ENCODE results near the gene KIAA1210.
"Not testable (repeated sequence)": the region's sequence is repeated elsewhere in the genome, so short reads cannot be mapped to it uniquely, and the experiment has no call there.

Gene KIAA1210

DNA sequence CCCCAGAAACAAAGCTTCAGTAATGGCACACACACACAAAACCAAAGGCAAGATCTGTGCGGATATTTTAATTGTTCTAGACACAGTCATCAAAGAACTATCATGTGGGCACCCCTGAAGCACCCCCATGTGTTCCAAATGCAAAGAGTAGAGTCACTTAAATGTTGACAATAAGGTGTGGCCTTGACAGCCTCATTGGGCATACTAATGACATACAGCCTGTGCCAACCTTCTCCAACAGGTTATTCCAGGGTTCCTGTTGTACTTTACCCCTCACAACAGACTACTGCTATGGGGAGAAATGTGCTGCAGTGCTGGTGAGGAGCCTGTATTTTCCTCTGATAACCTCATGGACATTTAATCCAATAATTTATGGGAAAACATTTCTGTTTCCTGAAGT, 84.6 kb downstream of the KIAA1210 start:
- TF ChIP-seq, protein P1, sequence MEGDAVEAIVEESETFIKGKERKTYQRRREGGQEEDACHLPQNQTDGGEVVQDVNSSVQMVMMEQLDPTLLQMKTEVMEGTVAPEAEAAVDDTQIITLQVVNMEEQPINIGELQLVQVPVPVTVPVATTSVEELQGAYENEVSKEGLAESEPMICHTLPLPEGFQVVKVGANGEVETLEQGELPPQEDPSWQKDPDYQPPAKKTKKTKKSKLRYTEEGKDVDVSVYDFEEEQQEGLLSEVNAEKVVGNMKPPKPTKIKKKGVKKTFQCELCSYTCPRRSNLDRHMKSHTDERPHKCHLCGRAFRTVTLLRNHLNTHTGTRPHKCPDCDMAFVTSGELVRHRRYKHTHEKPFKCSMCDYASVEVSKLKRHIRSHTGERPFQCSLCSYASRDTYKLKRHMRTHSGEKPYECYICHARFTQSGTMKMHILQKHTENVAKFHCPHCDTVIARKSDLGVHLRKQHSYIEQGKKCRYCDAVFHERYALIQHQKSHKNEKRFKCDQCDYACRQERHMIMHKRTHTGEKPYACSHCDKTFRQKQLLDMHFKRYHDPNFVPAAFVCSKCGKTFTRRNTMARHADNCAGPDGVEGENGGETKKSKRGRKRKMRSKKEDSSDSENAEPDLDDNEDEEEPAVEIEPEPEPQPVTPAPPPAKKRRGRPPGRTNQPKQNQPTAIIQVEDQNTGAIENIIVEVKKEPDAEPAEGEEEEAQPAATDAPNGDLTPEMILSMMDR (IDR thresholded peaks at IDR 0.05; ENCODE audit: insufficient read depth, low read depth, low read length, missing control alignments) = no peak
- H3K4me3 ChIP-seq (ENCODE audit: low read depth, low read length) = no peak overlapping the region
- DNase-seq (ENCODE audit: low read depth) = no peak

DNA sequence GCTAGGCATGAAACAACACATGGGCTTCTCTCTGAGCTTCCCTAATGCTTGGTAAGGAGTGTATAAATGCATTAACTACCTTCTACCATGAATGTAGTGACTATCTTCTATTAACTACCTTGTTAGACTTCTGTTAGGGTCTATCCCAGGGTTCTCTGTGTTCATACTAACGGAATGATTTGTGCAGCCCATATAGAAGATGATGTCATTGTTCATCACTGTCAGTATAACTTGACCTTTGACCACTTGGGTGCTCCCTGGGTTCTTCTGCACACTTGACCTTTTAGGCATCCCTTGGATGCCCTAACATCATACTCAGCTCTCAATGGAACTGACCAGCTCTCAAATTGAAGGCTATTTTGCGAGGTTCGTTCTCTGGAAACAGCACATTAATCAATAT, 85.6 kb downstream of the KIAA1210 start:
- H3K4me3 ChIP-seq (ENCODE audit: low read depth, low read length) = no peak overlapping the region
- TF ChIP-seq, protein P1 (IDR thresholded peaks at IDR 0.05; ENCODE audit: insufficient read depth, low read depth, low read length, missing control alignments) = no peak
- no peak for DNase-seq (ENCODE audit: low read depth)

DNA sequence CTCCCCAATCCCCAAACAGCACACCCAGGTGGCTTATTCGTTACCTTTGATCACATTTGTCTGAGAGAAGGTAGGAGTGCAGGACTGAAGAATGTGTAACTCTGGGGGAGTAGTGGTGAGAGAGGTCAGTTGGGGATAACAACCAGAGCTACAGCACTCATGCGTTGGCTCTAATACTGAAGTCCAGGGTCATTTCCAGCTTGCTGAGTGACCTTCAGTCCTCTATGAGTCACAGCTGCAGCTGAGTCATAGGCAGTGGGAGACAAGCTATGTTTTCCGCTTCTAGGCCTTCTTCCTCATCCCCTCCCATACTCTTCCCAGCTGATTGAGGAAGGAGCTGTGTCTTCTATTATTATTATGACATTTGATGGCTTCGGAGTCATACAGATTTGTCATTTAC, 86.4 kb downstream of the KIAA1210 start:
- no peak for DNase-seq (ENCODE audit: low read depth)
- TF ChIP-seq, protein P1 (IDR thresholded peaks at IDR 0.05; ENCODE audit: insufficient read depth, low read depth, low read length, missing control alignments) = no peak
- H3K4me3 ChIP-seq (ENCODE audit: low read depth, low read length) = no peak overlapping the region

DNA sequence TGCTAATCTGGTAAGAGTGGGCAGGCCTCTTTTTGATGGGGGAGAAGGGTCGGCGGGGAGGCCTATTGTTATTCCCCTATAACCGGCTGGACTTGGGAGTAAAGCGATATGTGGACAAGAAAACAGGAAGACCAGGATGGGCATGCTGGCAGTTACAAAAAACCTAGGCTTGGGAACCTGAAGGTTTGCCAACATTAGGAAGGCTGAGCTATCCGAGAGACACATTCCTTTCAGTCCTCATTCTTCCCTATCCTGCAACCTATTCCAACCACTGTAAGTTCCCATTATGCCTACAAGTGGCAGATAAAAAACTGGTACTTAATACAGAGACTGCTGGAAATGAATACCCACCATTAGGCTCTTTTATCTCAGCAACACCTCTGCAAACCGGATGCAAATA, 87.2 kb downstream of the KIAA1210 start:
- TF ChIP-seq, protein P1 (IDR thresholded peaks at IDR 0.05; ENCODE audit: insufficient read depth, low read depth, low read length, missing control alignments) = no peak
- DNase-seq (ENCODE audit: low read depth) = no peak
- no peak overlapping the region for H3K4me3 ChIP-seq (ENCODE audit: low read depth, low read length)

DNA sequence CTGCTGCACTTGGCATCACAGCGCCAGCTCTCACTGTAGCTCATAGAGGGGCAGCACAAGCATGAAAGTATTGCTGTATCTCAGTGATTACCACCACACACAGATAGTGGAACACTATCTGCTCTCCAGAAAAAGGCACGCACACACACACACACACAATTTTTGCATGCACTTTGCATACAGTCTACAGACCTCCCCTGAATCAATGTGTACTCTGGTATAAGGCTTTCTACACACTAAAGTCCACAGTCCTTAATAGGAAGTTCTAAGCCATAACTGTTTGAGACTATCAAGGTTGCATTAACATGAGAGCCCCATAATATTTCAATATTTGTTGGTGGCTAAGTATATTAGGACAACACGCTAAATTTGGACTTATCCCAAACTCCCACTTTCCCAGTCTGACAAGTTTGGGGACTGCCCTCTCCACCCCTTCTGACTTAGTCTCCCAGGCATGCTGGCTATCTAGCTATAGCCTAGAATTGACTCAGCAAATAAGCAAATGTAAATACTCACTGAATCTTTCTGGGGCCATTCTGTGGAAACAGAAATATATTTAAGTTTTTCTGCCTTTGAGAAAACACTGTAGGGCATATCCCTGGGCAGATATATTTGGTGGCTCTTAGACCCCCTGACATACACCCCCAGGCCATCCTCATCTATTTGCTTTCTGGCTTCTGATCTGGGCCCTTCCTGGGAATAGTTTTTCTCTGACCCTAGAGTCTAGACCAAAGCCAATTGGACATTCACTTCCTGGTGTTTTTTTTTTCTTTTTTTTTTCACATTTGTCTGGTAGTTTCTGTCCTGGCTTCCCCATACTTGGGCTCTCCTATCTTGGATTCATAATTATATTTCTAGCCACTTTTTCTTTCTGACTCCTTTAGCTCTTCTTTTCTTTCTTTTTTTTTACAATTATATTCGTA, 91.2 kb downstream of the KIAA1210 start:
- no peak overlapping the region for H3K4me3 ChIP-seq (ENCODE audit: low read depth, low read length)
- TF ChIP-seq, protein P1 (IDR thresholded peaks at IDR 0.05; ENCODE audit: insufficient read depth, low read depth, low read length, missing control alignments) = no peak
- no peak for DNase-seq (ENCODE audit: low read depth)

DNA sequence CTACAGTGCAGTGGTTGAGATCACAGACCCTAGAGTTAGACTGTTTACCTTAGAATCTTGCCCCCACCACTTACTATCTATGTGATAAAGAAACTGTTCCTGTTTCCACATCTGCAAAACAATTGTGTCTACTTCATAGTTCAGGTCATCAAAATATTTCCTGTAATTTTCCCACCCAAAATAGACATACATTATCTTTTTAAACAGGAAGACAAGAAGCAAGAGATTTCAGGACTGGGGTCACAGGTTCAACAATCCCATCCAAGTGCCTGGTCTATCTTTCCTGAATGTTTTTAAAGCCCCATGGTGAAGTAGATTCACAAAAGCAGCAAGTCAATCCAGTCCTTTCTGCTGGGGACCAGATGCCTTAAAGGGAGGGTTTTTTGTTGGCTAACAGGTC, 96.6 kb downstream of the KIAA1210 start:
- no peak for DNase-seq (ENCODE audit: low read depth)
- TF ChIP-seq, protein P1 (IDR thresholded peaks at IDR 0.05; ENCODE audit: insufficient read depth, low read depth, low read length, missing control alignments) = no peak
- no peak overlapping the region for H3K4me3 ChIP-seq (ENCODE audit: low read depth, low read length)

DNA sequence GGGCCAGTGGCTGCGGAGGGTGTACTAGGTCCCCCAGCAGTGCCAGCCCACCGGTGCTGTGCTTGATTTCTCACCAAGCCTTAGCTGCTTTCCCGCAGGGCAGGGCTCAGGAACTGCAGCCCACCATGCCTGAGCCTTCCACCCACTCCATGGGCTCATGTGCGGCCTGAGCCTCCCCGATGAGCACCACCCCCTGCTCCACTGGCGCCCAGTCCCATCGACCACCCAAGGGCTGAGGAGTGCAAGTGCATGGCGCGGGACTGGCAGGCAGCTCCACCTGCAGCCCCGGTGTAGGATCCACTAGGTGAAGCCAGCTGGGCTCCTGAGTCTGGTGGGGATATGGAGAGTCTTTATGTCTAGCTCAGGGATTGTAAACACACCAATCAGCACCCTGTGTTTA, 98.0 kb downstream of the KIAA1210 start:
- DNase-seq (ENCODE audit: low read depth); H3K4me3 ChIP-seq (ENCODE audit: low read depth, low read length): not testable (repeated sequence)
